ENCODE results near the gene VANGL1. TPM values are rescaled to one million over a fixed set of nuclear protein-coding genes. Genes with fewer than 3 reads are reported as not detected.

The VANGL1 gene
- total RNA-seq, 2 experiments from 2014 or later: 1.9 to 2.7 TPM

DNA sequence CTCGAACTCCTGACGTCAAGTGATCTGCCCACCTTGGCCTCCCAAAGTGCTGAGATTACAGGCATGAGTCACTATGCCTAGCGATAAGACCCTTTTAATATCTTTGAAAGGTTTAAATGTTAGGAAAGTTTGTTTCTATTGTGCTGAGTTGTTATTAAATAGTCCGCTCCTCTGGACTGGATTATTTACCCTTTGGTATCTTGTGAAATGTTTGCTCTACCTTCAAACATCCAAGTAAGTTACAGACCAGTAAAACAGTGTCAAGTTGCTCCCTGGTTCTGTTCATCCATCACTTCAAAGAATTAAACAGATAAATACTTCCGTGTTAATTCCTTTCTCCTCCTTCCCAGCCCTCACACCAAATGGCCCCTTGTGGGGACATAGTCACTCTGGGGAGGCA lies 82.0 kb downstream of the VANGL1 start:
- DNase-seq: no peak
- Mint-ChIP-seq H3K36me3 (ENCODE audit: low read depth) (no peaks in the 10 kb centered on the region), H3K4me3 (no peak overlapping the region), H3K27me3 (no peaks in the 10 kb centered on the region), H3K27ac (no peak overlapping the region), H3K4me1 (ENCODE audit: low read depth) (no peaks in the 10 kb centered on the region), H3K9me3 (no peaks in the 10 kb centered on the region)
- intact Hi-C loops (cut with micrococcal nuclease): no loop called here
- CTCF ChIA-PET: interaction anchor here (1.6 kb wide), 1 partner anchor 17 kb away, joined by 6 read pairs; no protein-coding TSS in a partner anchor
- no peak for ATAC-seq
- TF ChIP-seq, protein P1, sequence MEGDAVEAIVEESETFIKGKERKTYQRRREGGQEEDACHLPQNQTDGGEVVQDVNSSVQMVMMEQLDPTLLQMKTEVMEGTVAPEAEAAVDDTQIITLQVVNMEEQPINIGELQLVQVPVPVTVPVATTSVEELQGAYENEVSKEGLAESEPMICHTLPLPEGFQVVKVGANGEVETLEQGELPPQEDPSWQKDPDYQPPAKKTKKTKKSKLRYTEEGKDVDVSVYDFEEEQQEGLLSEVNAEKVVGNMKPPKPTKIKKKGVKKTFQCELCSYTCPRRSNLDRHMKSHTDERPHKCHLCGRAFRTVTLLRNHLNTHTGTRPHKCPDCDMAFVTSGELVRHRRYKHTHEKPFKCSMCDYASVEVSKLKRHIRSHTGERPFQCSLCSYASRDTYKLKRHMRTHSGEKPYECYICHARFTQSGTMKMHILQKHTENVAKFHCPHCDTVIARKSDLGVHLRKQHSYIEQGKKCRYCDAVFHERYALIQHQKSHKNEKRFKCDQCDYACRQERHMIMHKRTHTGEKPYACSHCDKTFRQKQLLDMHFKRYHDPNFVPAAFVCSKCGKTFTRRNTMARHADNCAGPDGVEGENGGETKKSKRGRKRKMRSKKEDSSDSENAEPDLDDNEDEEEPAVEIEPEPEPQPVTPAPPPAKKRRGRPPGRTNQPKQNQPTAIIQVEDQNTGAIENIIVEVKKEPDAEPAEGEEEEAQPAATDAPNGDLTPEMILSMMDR (IDR thresholded peaks at IDR 0.05): no peak
- POLR2A ChIA-PET: no interaction called here

DNA sequence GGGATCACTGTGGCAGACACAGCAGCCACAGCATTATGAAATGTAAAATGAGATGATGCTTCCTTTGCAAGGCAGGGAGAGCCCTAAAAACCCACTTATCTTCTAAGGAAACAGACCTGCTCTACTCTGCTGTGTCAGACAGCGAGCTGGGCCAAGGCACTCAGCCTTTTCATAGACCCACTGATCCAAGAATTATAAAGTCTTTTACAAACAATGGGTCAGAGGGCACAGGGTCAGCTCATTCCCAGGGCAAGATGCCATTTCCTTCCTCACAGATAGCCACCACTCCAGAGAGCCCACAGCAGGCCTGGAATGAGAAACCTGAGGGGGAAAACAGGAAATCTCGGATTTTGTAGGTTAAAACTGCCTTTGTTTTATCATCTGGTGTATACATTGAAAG lies 83.8 kb downstream of the VANGL1 start:
- ChIA-PET POLR2A (no interaction called here), CTCF (interaction anchor here (1.6 kb wide), 1 partner anchor 19 kb away, joined by 6 read pairs; no protein-coding TSS in a partner anchor)
- no peaks in the 10 kb centered on the region for H3K4me1 Mint-ChIP-seq (ENCODE audit: low read depth)
- no peaks in the 10 kb centered on the region for H3K36me3 Mint-ChIP-seq (ENCODE audit: low read depth)
- no peak overlapping the region for H3K4me3 Mint-ChIP-seq
- DNase-seq: no peak
- no peaks in the 10 kb centered on the region for H3K9me3 Mint-ChIP-seq
- TF ChIP-seq, protein P1 (IDR thresholded peaks at IDR 0.05): no peak
- no peaks in the 10 kb centered on the region for H3K27me3 Mint-ChIP-seq
- no peak overlapping the region for H3K27ac Mint-ChIP-seq
- no peak for ATAC-seq
- intact Hi-C loops (cut with micrococcal nuclease): no loop called here

DNA sequence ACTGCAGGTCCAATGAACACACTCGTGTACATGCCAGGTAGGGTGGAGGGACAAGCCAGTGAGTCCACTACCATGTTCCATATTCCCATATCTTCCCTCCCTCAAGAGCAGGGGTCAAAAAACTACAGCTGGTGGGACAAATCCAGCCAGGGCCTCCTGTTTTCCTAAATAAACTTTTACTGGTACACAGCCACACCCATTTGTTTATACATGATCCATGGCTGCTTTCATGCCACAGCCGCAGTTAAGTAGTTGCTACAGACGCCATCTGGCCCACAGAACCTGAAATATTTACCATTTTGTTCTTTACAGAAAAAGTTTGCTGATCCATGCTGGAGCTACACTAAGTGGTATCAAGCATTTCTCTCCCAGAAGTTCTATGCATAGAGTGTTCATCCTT lies 84.4 kb downstream of the VANGL1 start:
- DNase-seq: no peak
- H3K4me1 Mint-ChIP-seq (ENCODE audit: low read depth): no peaks in the 10 kb centered on the region
- ChIA-PET POLR2A (no interaction called here), CTCF (no interaction called here)
- no peak overlapping the region for H3K27ac Mint-ChIP-seq
- TF ChIP-seq, protein P1 (IDR thresholded peaks at IDR 0.05): no peak
- no peaks in the 10 kb centered on the region for H3K9me3 Mint-ChIP-seq
- H3K36me3 Mint-ChIP-seq (ENCODE audit: low read depth): no peaks in the 10 kb centered on the region
- intact Hi-C loops (cut with micrococcal nuclease): no loop called here
- H3K4me3 Mint-ChIP-seq: no peak overlapping the region
- H3K27me3 Mint-ChIP-seq: no peaks in the 10 kb centered on the region
- ATAC-seq: no peak

DNA sequence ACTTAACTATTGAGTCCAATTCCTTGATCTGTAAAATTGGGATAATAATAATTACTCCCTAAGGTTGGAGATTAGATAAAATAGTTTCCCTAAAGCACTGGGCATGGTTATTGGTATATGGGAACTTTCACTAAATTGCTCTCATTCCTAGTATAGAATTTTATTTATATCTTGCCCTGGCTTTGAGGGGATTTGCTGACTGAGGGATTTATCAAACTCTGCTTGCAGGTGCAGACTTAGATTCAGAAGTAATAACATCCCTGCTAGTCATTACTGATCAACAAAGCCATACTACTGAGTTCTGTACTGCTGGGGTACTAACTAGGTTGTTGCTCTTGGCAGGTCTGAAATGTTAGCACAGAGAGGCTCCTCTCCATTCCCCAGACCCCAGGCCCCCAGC lies 84.8 kb downstream of the VANGL1 start:
- ChIA-PET POLR2A (no interaction called here), CTCF (no interaction called here)
- Mint-ChIP-seq H3K9me3 (no peaks in the 10 kb centered on the region), H3K4me1 (ENCODE audit: low read depth) (no peaks in the 10 kb centered on the region), H3K4me3 (no peak overlapping the region), H3K36me3 (ENCODE audit: low read depth) (no peaks in the 10 kb centered on the region), H3K27me3 (no peaks in the 10 kb centered on the region), H3K27ac (no peak overlapping the region)
- TF ChIP-seq, protein P1 (IDR thresholded peaks at IDR 0.05): no peak
- ATAC-seq (no peak), DNase-seq (no peak)
- intact Hi-C loops (cut with micrococcal nuclease): no loop called here

DNA sequence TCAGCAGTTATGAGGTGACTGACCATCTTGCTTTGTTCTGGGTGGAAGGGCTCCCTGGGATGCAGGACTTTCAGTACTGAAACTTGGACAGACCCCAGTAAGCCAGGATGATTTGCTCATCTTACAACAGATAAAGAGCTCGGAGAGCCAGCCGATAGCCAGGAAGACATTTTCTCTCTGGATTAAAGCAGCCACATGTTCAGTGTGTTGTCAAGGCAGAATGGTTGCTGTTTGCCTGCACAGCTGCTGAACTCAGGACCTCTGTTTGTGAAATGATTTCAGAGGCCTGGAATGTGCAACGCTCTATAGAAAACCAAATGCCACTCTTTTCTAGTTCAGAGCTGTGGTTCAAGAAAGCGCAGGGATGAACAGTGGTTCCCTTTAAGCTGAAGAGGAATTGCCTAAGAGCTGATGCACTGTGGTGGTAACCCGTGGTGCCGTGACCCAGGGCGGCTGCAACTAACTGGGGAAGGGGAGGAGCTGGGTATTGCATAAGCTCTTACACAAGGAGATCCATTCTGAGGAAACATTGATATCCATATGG lies 86.0 kb downstream of the VANGL1 start:
- TF ChIP-seq, protein P1 (IDR thresholded peaks at IDR 0.05): no peak
- intact Hi-C loops (cut with micrococcal nuclease): no loop called here
- H3K4me1 Mint-ChIP-seq (ENCODE audit: low read depth): no peaks in the 10 kb centered on the region
- no peak overlapping the region for H3K4me3 Mint-ChIP-seq
- no peaks in the 10 kb centered on the region for H3K36me3 Mint-ChIP-seq (ENCODE audit: low read depth)
- ChIA-PET POLR2A (no interaction called here), CTCF (interaction anchor here (0.8 to 1.2 kb wide), 2 partner anchors 10 to 132 kb away, joined by 3 read pairs; no protein-coding TSS in a partner anchor)
- H3K9me3 Mint-ChIP-seq: no peaks in the 10 kb centered on the region
- no peak for ATAC-seq
- no peak overlapping the region for H3K27ac Mint-ChIP-seq
- DNase-seq: no peak
- no peaks in the 10 kb centered on the region for H3K27me3 Mint-ChIP-seq
